Measurements from ENCODE around the gene IREB2.
A peak's percentile ranks its signal among the peaks of the same experiment; 100 is the strongest.

IREB2 gene, protein sequence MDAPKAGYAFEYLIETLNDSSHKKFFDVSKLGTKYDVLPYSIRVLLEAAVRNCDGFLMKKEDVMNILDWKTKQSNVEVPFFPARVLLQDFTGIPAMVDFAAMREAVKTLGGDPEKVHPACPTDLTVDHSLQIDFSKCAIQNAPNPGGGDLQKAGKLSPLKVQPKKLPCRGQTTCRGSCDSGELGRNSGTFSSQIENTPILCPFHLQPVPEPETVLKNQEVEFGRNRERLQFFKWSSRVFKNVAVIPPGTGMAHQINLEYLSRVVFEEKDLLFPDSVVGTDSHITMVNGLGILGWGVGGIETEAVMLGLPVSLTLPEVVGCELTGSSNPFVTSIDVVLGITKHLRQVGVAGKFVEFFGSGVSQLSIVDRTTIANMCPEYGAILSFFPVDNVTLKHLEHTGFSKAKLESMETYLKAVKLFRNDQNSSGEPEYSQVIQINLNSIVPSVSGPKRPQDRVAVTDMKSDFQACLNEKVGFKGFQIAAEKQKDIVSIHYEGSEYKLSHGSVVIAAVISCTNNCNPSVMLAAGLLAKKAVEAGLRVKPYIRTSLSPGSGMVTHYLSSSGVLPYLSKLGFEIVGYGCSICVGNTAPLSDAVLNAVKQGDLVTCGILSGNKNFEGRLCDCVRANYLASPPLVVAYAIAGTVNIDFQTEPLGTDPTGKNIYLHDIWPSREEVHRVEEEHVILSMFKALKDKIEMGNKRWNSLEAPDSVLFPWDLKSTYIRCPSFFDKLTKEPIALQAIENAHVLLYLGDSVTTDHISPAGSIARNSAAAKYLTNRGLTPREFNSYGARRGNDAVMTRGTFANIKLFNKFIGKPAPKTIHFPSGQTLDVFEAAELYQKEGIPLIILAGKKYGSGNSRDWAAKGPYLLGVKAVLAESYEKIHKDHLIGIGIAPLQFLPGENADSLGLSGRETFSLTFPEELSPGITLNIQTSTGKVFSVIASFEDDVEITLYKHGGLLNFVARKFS

DNA sequence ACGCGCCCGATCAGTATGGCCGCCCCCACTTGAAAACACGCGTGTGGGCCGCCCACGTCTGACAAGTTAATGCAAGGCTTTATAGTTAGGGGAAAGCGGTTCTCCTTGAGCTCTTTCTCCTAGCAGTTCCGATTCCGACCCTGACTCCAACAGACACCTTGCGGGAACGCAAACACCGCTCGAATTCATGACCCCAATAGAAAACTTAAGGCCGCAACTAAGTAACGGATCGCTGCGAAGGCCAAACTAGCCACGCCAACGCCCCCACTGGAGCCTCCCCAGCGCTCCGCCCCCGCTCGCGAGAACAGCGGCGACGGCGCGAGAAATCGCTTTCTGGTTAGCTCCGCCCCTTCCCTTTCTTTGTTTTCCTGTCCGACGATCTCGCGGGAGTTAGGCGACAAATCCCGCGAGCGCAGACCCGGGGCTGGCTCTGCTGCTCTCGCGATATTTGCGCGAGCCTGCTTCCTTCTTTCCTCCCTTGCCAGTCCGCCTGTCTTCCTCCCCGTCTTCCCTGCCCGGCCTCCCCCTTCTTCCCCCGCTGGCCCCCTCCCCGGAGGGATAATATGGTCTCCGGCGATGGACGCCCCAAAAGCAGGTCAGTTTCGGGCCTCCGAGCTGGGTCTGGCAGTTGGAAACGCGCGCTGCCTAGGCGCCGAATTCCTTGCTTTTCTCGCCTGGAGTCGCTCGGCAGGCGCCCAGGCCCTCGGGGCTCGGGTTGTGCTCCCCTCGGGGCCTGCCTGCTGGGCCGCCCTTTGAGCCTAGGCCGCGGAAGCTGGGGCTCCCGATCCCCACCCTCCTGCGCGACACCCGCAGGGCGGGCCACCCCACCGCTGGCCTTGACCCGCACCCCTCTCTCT, at the start of gene IREB2:
Gene IREB2, plus strand, starts transcription at position 455 of the 857 bp plus-strand sequence. Its CDS starts 122 bp downstream, at position 577.
- Histone ChIP-seq H3K27ac (ENCODE audit: poor library complexity, severe bottlenecking) (peak within 1 kb of the TSS; percentile 65), H3K4me1 (ENCODE audit: insufficient read depth, poor library complexity, severe bottlenecking) (peaks cover 27% of the 10 kb centered on the region), H3K36me3 (ENCODE audit: low read depth) (peaks cover 38% of the 10 kb centered on the region), H3K27me3 (ENCODE audit: insufficient read depth, poor library complexity, severe bottlenecking) (no peaks in the 10 kb centered on the region), H3K9me3 (ENCODE audit: severe bottlenecking) (no peaks in the 10 kb centered on the region), H3K4me3 (ENCODE audit: severe bottlenecking) (peak within 1 kb of the TSS; percentile 93)
- DNase-seq (ENCODE audit: low spot score), result peak; percentile 99
- peak; percentile 91 for ATAC-seq (ENCODE audit: low read depth)
- TF ChIP-seq, protein P1, sequence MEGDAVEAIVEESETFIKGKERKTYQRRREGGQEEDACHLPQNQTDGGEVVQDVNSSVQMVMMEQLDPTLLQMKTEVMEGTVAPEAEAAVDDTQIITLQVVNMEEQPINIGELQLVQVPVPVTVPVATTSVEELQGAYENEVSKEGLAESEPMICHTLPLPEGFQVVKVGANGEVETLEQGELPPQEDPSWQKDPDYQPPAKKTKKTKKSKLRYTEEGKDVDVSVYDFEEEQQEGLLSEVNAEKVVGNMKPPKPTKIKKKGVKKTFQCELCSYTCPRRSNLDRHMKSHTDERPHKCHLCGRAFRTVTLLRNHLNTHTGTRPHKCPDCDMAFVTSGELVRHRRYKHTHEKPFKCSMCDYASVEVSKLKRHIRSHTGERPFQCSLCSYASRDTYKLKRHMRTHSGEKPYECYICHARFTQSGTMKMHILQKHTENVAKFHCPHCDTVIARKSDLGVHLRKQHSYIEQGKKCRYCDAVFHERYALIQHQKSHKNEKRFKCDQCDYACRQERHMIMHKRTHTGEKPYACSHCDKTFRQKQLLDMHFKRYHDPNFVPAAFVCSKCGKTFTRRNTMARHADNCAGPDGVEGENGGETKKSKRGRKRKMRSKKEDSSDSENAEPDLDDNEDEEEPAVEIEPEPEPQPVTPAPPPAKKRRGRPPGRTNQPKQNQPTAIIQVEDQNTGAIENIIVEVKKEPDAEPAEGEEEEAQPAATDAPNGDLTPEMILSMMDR (IDR thresholded peaks at IDR 0.05; ENCODE audit: poor library complexity, severe bottlenecking), result no peak

DNA sequence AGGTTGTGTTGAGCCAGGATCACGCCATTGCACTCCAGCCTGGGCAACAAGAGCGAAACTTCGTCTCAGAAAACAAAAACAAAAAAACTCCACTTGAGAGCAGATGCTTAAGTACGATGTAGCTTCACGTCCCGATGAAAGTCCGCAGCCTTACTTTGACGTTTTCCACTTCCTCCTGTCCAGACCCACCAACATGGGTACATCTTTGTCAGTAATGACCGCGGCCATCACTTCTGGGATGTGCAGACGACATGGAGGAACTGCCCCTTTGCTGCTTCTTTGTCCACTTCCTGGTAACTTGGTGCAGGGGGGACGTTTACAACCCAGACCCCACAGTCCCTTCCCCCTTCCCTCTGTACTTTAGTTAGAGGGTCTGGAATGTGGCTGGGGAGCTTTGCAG, 49.2 kb upstream of the IREB2 start:
- Histone ChIP-seq H3K4me1 (ENCODE audit: insufficient read depth, poor library complexity, severe bottlenecking) (no peaks in the 10 kb centered on the region), H3K27ac (ENCODE audit: poor library complexity, severe bottlenecking) (no peak overlapping the region), H3K4me3 (ENCODE audit: severe bottlenecking) (no peak overlapping the region), H3K36me3 (ENCODE audit: low read depth) (no peaks in the 10 kb centered on the region), H3K9me3 (ENCODE audit: severe bottlenecking) (no peaks in the 10 kb centered on the region), H3K27me3 (ENCODE audit: insufficient read depth, poor library complexity, severe bottlenecking) (peaks cover 22% of the 10 kb centered on the region)
- DNase-seq (ENCODE audit: low spot score) (peak; percentile 53), ATAC-seq (ENCODE audit: low read depth) (no peak)
- TF ChIP-seq, protein P1 (IDR thresholded peaks at IDR 0.05; ENCODE audit: poor library complexity, severe bottlenecking), result no peak

DNA sequence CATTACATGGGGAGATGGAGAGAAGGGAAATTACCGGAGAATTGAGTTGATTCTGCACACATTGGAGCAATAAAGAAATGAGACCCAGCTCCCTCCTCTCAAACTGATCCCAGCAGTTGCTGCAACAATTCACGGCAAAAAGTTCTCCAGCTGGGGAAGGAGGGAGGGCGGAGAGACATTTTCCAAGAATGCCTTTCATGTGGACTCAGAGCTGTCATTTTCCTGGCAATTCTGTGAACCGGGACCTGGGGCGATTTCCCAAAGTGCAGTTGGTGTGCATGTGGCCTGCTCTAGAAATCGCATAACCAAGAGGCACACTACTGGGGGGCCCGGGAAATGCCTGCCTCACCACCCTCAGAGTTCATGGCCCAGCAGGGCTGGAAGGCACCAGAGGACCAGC, 48.7 kb upstream of the IREB2 start:
- TF ChIP-seq, protein P1 (IDR thresholded peaks at IDR 0.05; ENCODE audit: poor library complexity, severe bottlenecking), result no peak
- no peak overlapping the region for H3K4me3 ChIP-seq (ENCODE audit: severe bottlenecking)
- H3K27ac ChIP-seq (ENCODE audit: poor library complexity, severe bottlenecking), result no peak overlapping the region
- DNase-seq (ENCODE audit: low spot score), result no peak
- no peaks in the 10 kb centered on the region for H3K4me1 ChIP-seq (ENCODE audit: insufficient read depth, poor library complexity, severe bottlenecking)
- no peak for ATAC-seq (ENCODE audit: low read depth)
- no peaks in the 10 kb centered on the region for H3K9me3 ChIP-seq (ENCODE audit: severe bottlenecking)
- H3K27me3 ChIP-seq (ENCODE audit: insufficient read depth, poor library complexity, severe bottlenecking), result peaks cover 20% of the 10 kb centered on the region
- H3K36me3 ChIP-seq (ENCODE audit: low read depth), result no peaks in the 10 kb centered on the region

DNA sequence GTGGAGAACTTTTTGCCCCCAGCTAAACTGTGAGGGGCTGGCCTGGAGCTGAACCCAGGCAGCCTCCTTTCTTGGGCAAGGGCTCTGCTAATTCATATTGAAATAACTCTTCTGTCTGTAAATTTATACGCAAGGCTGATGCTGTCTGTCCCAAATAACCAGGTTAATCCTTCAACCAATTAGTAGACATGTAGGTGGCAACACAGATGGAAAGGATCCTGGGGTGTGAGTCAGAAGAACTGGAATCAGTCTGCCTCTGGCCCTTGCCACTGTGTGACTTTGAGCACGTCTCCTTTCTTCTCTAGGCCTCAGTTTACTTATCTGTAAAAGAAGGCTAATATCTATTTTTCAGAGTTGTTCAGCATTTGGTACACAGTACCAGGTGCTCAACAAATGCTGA, 48.3 kb upstream of the IREB2 start:
- Histone ChIP-seq H3K27me3 (ENCODE audit: insufficient read depth, poor library complexity, severe bottlenecking) (peaks cover 20% of the 10 kb centered on the region), H3K27ac (ENCODE audit: poor library complexity, severe bottlenecking) (no peak overlapping the region), H3K9me3 (ENCODE audit: severe bottlenecking) (no peaks in the 10 kb centered on the region), H3K4me3 (ENCODE audit: severe bottlenecking) (no peak overlapping the region), H3K4me1 (ENCODE audit: insufficient read depth, poor library complexity, severe bottlenecking) (no peaks in the 10 kb centered on the region), H3K36me3 (ENCODE audit: low read depth) (no peaks in the 10 kb centered on the region)
- TF ChIP-seq, protein P1 (IDR thresholded peaks at IDR 0.05; ENCODE audit: poor library complexity, severe bottlenecking), result no peak
- ATAC-seq (ENCODE audit: low read depth), result no peak
- DNase-seq (ENCODE audit: low spot score), result peak; percentile 26
